HepG2 (cell line): ENCODE data around the gene FIBP. TPM values are rescaled to one million over a fixed set of nuclear protein-coding genes. Genes with fewer than 3 reads are reported as not detected.

Experiments used
- AHDC1 ChIP-seq: sonication (generic); formaldehyde crosslinking; IDR thresholded peaks from 2 replicates; pipeline ENCODE4 v1.5.1; 2020; ENCODE audit warnings: mild to moderate bottlenecking, missing genetic modification reagents, borderline replicate concordance
- ELF1 ChIP-seq: sonication (generic); formaldehyde crosslinking; IDR thresholded peaks from 2 replicates; pipeline ENCODE4 v1.4.0; 2020; ENCODE audit warnings: missing genetic modification reagents
- IRF9 ChIP-seq: sonication (generic); formaldehyde crosslinking; IDR thresholded peaks from 2 replicates; pipeline ENCODE4 v1.8.0; 2022; ENCODE audit warnings: missing genetic modification reagents, mild to moderate bottlenecking, borderline replicate concordance
- PBX3 ChIP-seq: sonication (generic); formaldehyde crosslinking; IDR thresholded peaks from 2 replicates; pipeline ENCODE4 v1.8.1; 2023; ENCODE audit warnings: missing genetic modification reagents, inconsistent platforms, borderline replicate concordance
- RXRB ChIP-seq: IDR thresholded peaks from 2 replicates; pipeline ENCODE4 v1.6.1; 2016; ENCODE audit warnings: borderline replicate concordance, missing genetic modification reagents, missing compliant biosample characterization
- SMAD9 ChIP-seq: sonication (generic); formaldehyde crosslinking; IDR thresholded peaks from 2 replicates; pipeline ENCODE4 v1.5.1; 2020; ENCODE audit warnings: mild to moderate bottlenecking, missing genetic modification reagents
- TRIM22 ChIP-seq: fragments of 450-650 bp; IDR thresholded peaks from 2 replicates; pipeline ENCODE4 v1.6.1; 2017
- ZNF513 ChIP-seq: sonication (generic); formaldehyde crosslinking; conservative IDR thresholded peaks from 2 replicates; pipeline ENCODE4 v1.5.0; 2020; ENCODE audit warnings: missing genetic modification reagents
- ZNF691 ChIP-seq: sonication (generic); formaldehyde crosslinking; IDR thresholded peaks from 2 replicates; pipeline ENCODE4 v1.4.0; 2020; ENCODE audit warnings: missing genetic modification reagents, low read depth, mild to moderate bottlenecking, borderline replicate concordance
- ZNF75D ChIP-seq: sonication (generic); formaldehyde crosslinking; IDR thresholded peaks from 2 replicates; pipeline ENCODE4 v1.8.1; 2023; ENCODE audit warnings: missing genetic modification reagents, mild to moderate bottlenecking, borderline replicate concordance
- ZNF816 ChIP-seq: sonication (generic); formaldehyde crosslinking; IDR thresholded peaks from 2 replicates; pipeline ENCODE4 v1.8.0; 2022; ENCODE audit warnings: missing genetic modification reagents, mild to moderate bottlenecking, borderline replicate concordance
- ZNF891 ChIP-seq: sonication (generic); formaldehyde crosslinking; IDR thresholded peaks from 2 replicates; pipeline ENCODE4 v1.5.0; 2020; ENCODE audit warnings: mild to moderate bottlenecking, missing genetic modification reagents
- ZSCAN5A ChIP-seq: sonication (generic); formaldehyde crosslinking; IDR thresholded peaks from 2 replicates; pipeline ENCODE4 v1.8.0; 2022; ENCODE audit warnings: mild to moderate bottlenecking, missing genetic modification reagents, borderline replicate concordance
- polyA plus RNA-seq, 8 experiments: library from polyadenylated mRNA; depleted of rRNA in 3 of 8; stranded (reverse) in 7 of 8; unstranded in 1 of 8; fragments of >200 nt; fragmentation: Illumina TruSeq in 4 of 8; extraction: Trizol in 4 of 8; gene quantifications; 2 replicates each; pipeline versions ENCODE4 v1.2.1 to v1.2.3, GENCODE V29; 2011 to 2016; ENCODE audit warnings: low read depth in 4 of 8, missing spikeins in 1 of 8, mixed read lengths in 1 of 8; ENCODE audit not compliant: insufficient read depth in 1 of 8
- total RNA-seq, 5 experiments: library from RNA; depleted of rRNA; stranded (reverse); fragments of >200 nt; fragmentation: Illumina TruSeq; extraction: Trizol; gene quantifications; 2 replicates each; pipeline ENCODE4 v1.2.3, GENCODE V29; 2016; ENCODE audit warnings: low read depth in 1 of 5

Gene FIBP
- total and polyA plus RNA-seq, 2 of the 13 experiments (the other 11 are each of a cell fraction or from before 2014, with no cell fraction given) = 42.9 to 62.1 TPM

GRCh38 chr11:65918211-65919140 is 30.2 kb upstream of the FIBP start, which contains the start of gene C11orf68 (continued):
- TF ChIP-seq PBX3 (CRISPR knock-in tag) = 0 out of 2 replicates have a peak, but pooled peaks have one; percentile 6
- no peak for TF ChIP-seq ZNF513 (CRISPR knock-in tag)
- no peak for TF ChIP-seq TRIM22
- TF ChIP-seq SMAD9 (CRISPR knock-in tag) = no peak
- no peak for TF ChIP-seq ZNF75D
- no peak for TF ChIP-seq IRF9 (CRISPR knock-in tag)
- no peak for TF ChIP-seq ZNF891 (CRISPR knock-in tag)
- TF ChIP-seq ZNF691 (CRISPR knock-in tag) = no peak
- TF ChIP-seq ZNF816 = peak; percentile 85
- TF ChIP-seq ELF1 = no peak
- TF ChIP-seq AHDC1 (CRISPR knock-in tag) = no peak
- no peak for TF ChIP-seq RXRB (CRISPR knock-in tag)
- TF ChIP-seq ZSCAN5A (CRISPR knock-in tag) = no peak
